Keratinocyte (primary cell): ENCODE measurements around the gene ACP6.

ENCODE experiments used
- EZH2 ChIP-seq: IDR thresholded peaks from one replicate; pipeline ENCODE4 v1.6.1; 2012; ENCODE audit warnings: inconsistent platforms, mild to moderate bottlenecking, low read length, moderate library complexity
- TF ChIP-seq, protein P1 (sequence below), 3 experiments: IDR thresholded peaks in 1 of 3; conservative IDR thresholded peaks in 1 of 3; optimal IDR thresholded peaks in 1 of 3; 2 replicates in 2 of 3; 3 replicates in 1 of 3; pipeline versions ENCODE3 to v1.5.1; 2011; ENCODE audit warnings: low read length in 3 of 3, mild to moderate bottlenecking in 3 of 3, moderate library complexity in 2 of 3, control low read depth in 1 of 3, inconsistent platforms in 1 of 3; ENCODE audit not compliant: insufficient read depth in 2 of 3; ENCODE audit errors: extremely low read depth in 1 of 3

DNA sequence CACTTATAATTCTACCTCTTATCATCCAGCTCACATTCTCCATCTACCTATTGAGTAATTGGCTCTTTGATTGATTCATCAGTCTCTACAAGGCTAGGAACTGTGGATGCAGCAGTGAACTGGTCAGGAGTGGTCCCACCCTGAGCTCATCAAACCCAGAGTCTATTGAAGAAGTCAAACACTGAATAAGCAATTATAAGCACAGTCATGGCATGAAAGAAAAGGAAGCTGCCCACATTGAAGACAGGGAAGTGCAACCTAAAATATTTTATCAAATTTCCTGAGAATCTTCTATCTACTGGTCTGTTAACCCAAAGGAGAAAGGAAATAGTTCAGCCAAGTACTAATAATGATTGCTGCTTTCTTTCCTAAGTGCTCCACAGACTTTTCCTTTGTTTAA is 35.7 kb downstream of the ACP6 start:
- TF ChIP-seq, protein P1, sequence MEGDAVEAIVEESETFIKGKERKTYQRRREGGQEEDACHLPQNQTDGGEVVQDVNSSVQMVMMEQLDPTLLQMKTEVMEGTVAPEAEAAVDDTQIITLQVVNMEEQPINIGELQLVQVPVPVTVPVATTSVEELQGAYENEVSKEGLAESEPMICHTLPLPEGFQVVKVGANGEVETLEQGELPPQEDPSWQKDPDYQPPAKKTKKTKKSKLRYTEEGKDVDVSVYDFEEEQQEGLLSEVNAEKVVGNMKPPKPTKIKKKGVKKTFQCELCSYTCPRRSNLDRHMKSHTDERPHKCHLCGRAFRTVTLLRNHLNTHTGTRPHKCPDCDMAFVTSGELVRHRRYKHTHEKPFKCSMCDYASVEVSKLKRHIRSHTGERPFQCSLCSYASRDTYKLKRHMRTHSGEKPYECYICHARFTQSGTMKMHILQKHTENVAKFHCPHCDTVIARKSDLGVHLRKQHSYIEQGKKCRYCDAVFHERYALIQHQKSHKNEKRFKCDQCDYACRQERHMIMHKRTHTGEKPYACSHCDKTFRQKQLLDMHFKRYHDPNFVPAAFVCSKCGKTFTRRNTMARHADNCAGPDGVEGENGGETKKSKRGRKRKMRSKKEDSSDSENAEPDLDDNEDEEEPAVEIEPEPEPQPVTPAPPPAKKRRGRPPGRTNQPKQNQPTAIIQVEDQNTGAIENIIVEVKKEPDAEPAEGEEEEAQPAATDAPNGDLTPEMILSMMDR (optimal IDR thresholded peaks at IDR 0.05 in 1 of 3, IDR thresholded peaks at IDR 0.05 in 1 of 3, conservative IDR thresholded peaks at IDR 0.05 in 1 of 3; ENCODE audit: extremely low read depth in 1 of 3, insufficient read depth in 2 of 3, low read length in 3 of 3) = no peak
- TF ChIP-seq EZH2 = no peak
